WERI-Rb-1 (cell line): ENCODE measurements around the gene FTO.

Experiments used
- DNase-seq: peaks from one replicate; pipeline ENCODE4 v3.0.0-alpha.2; 2020
- H3K27ac ChIP-seq: fragments of 250-450 bp; sonication (Bioruptor Pico); 2 replicates; pipeline ENCODE4 v1.5.1; 2020; ENCODE audit warnings: mild to moderate bottlenecking, moderate library complexity
- H3K27me3 ChIP-seq: fragments of 250-450 bp; sonication (Bioruptor Pico); 2 replicates; pipeline ENCODE4 v1.5.1; 2021; ENCODE audit warnings: mild to moderate bottlenecking, low read depth, moderate library complexity; ENCODE audit not compliant: insufficient read depth, severe bottlenecking
- H3K36me3 ChIP-seq: fragments of 250-450 bp; sonication (Bioruptor Pico); 2 replicates; pipeline ENCODE4 v1.5.1; 2020; ENCODE audit warnings: mild to moderate bottlenecking, moderate library complexity
- H3K4me3 ChIP-seq: 2 replicates; pipeline ENCODE4 v1.5.1; 2011; ENCODE audit warnings: low read depth, mild to moderate bottlenecking, control low read depth, low read length
- H3K9me3 ChIP-seq: fragments of 250-450 bp; sonication (Bioruptor Pico); 2 replicates; pipeline ENCODE4 v1.5.1; 2021; ENCODE audit warnings: mild to moderate bottlenecking, moderate library complexity; ENCODE audit not compliant: severe bottlenecking
- TF ChIP-seq, protein P1 (sequence below): IDR thresholded peaks from 2 replicates; pipeline ENCODE4 v1.5.1; 2011; ENCODE audit warnings: low read depth, mild to moderate bottlenecking, control low read depth, inconsistent platforms, low read length

FTO gene

DNA sequence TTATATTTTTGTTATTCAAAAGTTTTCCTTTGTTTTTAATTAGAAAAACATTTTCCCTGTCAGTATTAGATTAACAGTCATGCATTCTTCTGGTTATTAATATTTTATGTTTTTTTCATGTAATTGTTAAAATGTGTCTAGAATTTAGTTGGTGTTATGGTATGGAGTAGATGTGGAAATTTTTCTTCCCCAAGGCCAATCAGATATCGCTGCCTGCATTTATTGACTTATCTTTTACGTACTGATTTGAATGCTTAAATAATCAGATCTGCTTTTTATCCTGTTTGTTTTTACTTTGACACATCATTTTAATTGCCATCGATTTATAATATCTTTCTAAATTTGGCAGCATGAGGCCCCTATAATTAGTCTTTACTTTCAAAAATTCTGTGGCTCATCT lies 13.6 kb downstream of the FTO start:
- Histone ChIP-seq H3K4me3 (no peak overlapping the region), H3K36me3 (no peaks in the 10 kb centered on the region), H3K9me3 (no peaks in the 10 kb centered on the region), H3K27ac (no peak overlapping the region), H3K27me3 (no peaks in the 10 kb centered on the region)
- TF ChIP-seq, protein P1, sequence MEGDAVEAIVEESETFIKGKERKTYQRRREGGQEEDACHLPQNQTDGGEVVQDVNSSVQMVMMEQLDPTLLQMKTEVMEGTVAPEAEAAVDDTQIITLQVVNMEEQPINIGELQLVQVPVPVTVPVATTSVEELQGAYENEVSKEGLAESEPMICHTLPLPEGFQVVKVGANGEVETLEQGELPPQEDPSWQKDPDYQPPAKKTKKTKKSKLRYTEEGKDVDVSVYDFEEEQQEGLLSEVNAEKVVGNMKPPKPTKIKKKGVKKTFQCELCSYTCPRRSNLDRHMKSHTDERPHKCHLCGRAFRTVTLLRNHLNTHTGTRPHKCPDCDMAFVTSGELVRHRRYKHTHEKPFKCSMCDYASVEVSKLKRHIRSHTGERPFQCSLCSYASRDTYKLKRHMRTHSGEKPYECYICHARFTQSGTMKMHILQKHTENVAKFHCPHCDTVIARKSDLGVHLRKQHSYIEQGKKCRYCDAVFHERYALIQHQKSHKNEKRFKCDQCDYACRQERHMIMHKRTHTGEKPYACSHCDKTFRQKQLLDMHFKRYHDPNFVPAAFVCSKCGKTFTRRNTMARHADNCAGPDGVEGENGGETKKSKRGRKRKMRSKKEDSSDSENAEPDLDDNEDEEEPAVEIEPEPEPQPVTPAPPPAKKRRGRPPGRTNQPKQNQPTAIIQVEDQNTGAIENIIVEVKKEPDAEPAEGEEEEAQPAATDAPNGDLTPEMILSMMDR = no peak
- DNase-seq = no peak

DNA sequence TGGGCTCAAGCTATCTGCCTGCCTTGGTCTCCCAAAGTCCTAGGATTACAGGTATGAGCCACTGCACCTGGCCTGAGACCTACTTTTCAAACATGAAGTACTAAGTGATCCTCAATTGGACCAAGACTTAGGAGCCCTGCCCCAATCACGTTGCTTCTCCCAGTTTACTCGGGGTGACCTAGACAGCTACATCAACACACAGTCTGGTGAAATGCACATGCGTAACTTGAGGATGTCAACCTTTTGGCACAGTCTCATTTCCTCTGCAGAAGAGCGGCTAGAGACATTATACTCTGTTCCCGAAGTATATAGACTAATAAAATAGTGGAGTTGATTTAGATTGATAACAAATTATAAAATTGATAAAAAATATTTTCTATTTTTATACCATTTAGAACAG lies 17.1 kb downstream of the FTO start:
- H3K4me3 ChIP-seq = no peak overlapping the region
- H3K27me3 ChIP-seq = no peaks in the 10 kb centered on the region
- no peak overlapping the region for H3K27ac ChIP-seq
- no peak for DNase-seq
- H3K9me3 ChIP-seq = no peaks in the 10 kb centered on the region
- TF ChIP-seq, protein P1 = no peak
- H3K36me3 ChIP-seq = no peaks in the 10 kb centered on the region

DNA sequence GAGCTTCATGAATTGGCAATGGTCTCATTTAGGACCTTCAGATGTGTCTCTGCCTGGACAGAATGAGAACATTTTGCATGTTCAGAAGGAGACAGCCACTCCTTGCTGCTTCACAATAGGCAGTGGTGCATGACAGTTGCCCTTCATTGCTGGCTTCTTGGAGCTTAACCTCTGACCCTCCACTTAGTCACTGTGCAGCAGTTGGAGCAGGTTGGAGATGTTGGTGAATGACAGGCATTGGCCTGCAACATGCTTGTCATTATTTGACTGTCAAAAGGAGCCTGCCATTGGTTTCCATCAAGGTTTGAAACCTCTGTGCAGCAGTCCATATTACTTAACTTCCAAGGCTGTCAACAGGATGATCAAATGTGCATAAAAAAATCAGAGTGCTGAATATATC lies 22.7 kb downstream of the FTO start:
- H3K4me3 ChIP-seq = no peak overlapping the region
- TF ChIP-seq, protein P1 = no peak
- no peak for DNase-seq
- no peaks in the 10 kb centered on the region for H3K27me3 ChIP-seq
- no peaks in the 10 kb centered on the region for H3K9me3 ChIP-seq
- no peaks in the 10 kb centered on the region for H3K36me3 ChIP-seq
- H3K27ac ChIP-seq = no peak overlapping the region

DNA sequence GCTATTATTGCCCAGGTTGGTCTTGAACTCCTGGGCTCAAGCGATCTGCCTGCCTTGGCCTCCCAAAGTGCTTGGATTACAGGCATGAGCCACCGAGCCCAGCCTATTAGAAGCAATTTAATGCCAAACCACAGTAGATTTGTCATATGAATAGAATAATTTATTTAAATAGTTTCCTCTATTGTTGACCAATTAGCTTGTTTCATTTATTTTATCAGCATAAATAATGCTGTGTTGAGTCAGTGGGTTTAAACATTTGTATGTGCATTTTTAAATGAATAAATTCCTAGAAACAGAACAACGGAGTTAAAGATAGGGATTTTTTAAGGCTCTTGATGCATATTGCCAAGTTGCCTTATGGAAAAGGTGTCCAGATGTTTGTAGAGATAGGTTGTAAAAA lies 26.7 kb downstream of the FTO start:
- H3K9me3 ChIP-seq = no peaks in the 10 kb centered on the region
- no peaks in the 10 kb centered on the region for H3K36me3 ChIP-seq
- H3K27ac ChIP-seq = no peak overlapping the region
- DNase-seq = no peak
- no peaks in the 10 kb centered on the region for H3K27me3 ChIP-seq
- TF ChIP-seq, protein P1 = no peak
- H3K4me3 ChIP-seq = no peak overlapping the region

DNA sequence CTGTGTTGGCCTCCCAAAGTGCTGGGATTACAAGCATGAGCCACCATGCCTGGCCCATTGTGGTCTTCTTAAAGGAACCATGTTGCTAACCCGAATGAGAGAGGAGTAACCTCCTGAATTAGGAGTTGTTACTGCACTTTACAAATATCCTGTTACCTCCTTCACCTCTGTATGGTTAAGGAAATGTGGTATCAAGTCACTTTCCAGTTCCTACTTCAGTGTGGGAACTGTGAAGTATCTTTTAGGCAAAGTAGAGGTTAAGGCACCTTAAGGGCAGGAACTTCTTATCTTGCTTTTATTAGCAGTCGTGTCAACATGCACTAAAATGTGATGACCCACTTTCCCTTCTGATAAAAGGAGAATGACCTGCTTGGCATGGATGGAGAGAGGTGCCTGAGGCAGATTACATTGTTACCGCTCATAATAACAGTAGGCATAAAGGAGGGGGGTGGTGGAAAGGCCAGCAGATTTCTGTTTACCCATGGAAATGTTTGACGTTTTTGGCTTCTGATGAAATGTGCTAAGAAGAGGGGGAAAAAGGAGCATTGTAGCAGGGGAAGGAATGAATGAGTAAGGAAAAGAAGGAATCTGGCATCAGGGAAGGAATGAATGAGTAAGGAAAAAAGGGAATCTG lies 28.5 kb downstream of the FTO start:
- H3K4me3 ChIP-seq = no peak overlapping the region
- no peaks in the 10 kb centered on the region for H3K9me3 ChIP-seq
- DNase-seq = no peak
- H3K27me3 ChIP-seq = no peaks in the 10 kb centered on the region
- TF ChIP-seq, protein P1 = no peak
- H3K36me3 ChIP-seq = no peaks in the 10 kb centered on the region
- no peak overlapping the region for H3K27ac ChIP-seq

DNA sequence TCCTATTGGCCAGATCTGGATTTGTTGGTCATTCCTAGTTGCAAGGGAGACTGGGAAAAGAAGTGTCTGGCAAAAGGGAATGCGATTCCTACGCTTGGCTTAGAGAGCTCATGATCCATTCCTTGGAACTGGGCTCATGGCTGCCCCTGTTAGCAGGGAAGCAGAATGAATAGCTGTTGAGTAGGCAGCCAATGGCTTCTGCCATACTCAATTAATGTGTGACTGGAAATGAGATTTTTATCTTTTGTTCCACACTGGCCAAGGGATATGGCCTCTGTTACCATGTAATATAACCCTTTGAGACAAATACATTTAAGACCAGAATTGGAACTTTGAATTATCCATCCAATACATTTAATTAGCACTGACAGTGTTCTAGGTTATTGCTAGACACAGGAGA lies 31.0 kb downstream of the FTO start:
- Histone ChIP-seq H3K9me3 (no peaks in the 10 kb centered on the region), H3K4me3 (no peak overlapping the region), H3K36me3 (no peaks in the 10 kb centered on the region), H3K27ac (no peak overlapping the region), H3K27me3 (no peaks in the 10 kb centered on the region)
- DNase-seq = no peak
- TF ChIP-seq, protein P1 = no peak
